K562 (cell line): Measurements from ENCODE around the gene METAP1D. TPM values are rescaled to one million over a fixed set of nuclear protein-coding genes. Genes with fewer than 3 reads are reported as not detected.

Experiments used
- ATAC-seq: fragments of 200-7000 bp; cut with Tn5 transposase; 3 replicates; pipeline ENCODE4 v1.9.1; 2020; ENCODE audit warnings: moderate library complexity
- BruUV-seq: library from RNA; stranded (reverse); fragments of 400-500 nt; replicated peaks from 2 replicates; lab custom pipeline; 2021; lab: Mats Ljungman, UMichigan
- CTCF ChIA-PET: fragments of 300-600 bp; formaldehyde crosslinking; extraction: SDS; loops from one replicate; lab custom pipeline; 2021; ENCODE audit warnings: low intra/inter-chr PET ratio; lab: Yijun Ruan, JAX
- POLR2A ChIA-PET: fragments of 300-600, 350-650 bp; sonication (Branson Sonifier 250); formaldehyde crosslinking; extraction: SDS; loops from one replicate; lab custom pipeline; 2021; ENCODE audit warnings: antibody characterized with exemption, inconsistent platforms; lab: Yijun Ruan, JAX
- DNase-seq, 4 experiments: peaks; one replicate each; pipeline versions ENCODE4 v3.0.0 to v3.0.0-alpha.2; 2011 to 2018; ENCODE audit warnings: low spot score in 3 of 4, mixed read lengths in 3 of 4; ENCODE audit errors: extremely low read depth in 1 of 4
- FAIRE-seq: peaks from 2 replicates; lab custom pipeline; 2011; peaks lifted over from hg19 to GRCh38; lab: Jason Lieb, UNC
- H2AFZ ChIP-seq: 2 replicates; pipeline ENCODE4 v1.6.0; 2011; ENCODE audit warnings: low read depth, low read length, control low read depth, inconsistent platforms
- H3K27ac ChIP-seq: fragments of 200-600 bp; 3 replicates; pipeline ENCODE4 v1.8.0; 2011; ENCODE audit warnings: low read depth, mild to moderate bottlenecking, control low read depth, inconsistent platforms, low read length, moderate library complexity, mixed read lengths; ENCODE audit errors: extremely low read depth
- H3K27me3 ChIP-seq, 2 experiments: fragments of 300-600 bp in 1 of 2; 2 replicates in 1 of 2; 3 replicates in 1 of 2; pipeline versions ENCODE4 v1.6.0 to v1.8.0; 2011; ENCODE audit warnings: inconsistent platforms in 2 of 2, low read length in 2 of 2, mild to moderate bottlenecking in 1 of 2, mixed read lengths in 1 of 2, moderate library complexity in 1 of 2; ENCODE audit not compliant: control insufficient read depth in 2 of 2, insufficient read depth in 2 of 2
- H3K36me3 ChIP-seq: fragments of 300-600 bp; 3 replicates; pipeline ENCODE4 v1.8.0; 2011; ENCODE audit warnings: mild to moderate bottlenecking, low read length, inconsistent platforms; ENCODE audit not compliant: control insufficient read depth, insufficient read depth
- H3K4me1 ChIP-seq, 2 experiments: fragments of 200-600 bp in 1 of 2; replicated peaks in 1 of 2; 2 replicates in 1 of 2; 3 replicates in 1 of 2; pipeline versions ENCODE4 v1.5.1 to v1.8.0; 2011; ENCODE audit warnings: inconsistent platforms in 2 of 2, low read length in 2 of 2, mild to moderate bottlenecking in 1 of 2, mixed read lengths in 1 of 2, moderate library complexity in 1 of 2; ENCODE audit not compliant: control insufficient read depth in 2 of 2, insufficient read depth in 2 of 2
- H3K4me2 ChIP-seq: 2 replicates; pipeline ENCODE4 v1.6.1; 2011; ENCODE audit warnings: low read length, control low read depth, inconsistent platforms, mixed read lengths; ENCODE audit not compliant: insufficient read depth
- H3K4me3 ChIP-seq: fragments of 200-600 bp; sonication (generic), shearing (Covaris generic); 2 replicates; pipeline ENCODE4 v1.5.1; 2016; ENCODE audit warnings: control low read depth, inconsistent platforms
- H3K79me2 ChIP-seq: fragments of 200-600 bp; 3 replicates; pipeline ENCODE4 v1.8.0; 2011; ENCODE audit warnings: low read length, inconsistent platforms; ENCODE audit not compliant: control insufficient read depth, insufficient read depth
- H3K9ac ChIP-seq, 2 experiments: 2 replicates each; pipeline versions ENCODE4 v1.6.0 to v1.6.1; 2011; ENCODE audit warnings: low read depth in 2 of 2, low read length in 2 of 2, control low read depth in 1 of 2, inconsistent platforms in 1 of 2, mild to moderate bottlenecking in 1 of 2, mixed read lengths in 1 of 2; ENCODE audit not compliant: insufficient read depth in 1 of 2
- H3K9me1 ChIP-seq: one replicate; pipeline ENCODE4 v1.6.0; 2011; ENCODE audit warnings: inconsistent platforms, mild to moderate bottlenecking, low read length, moderate library complexity; ENCODE audit not compliant: control insufficient read depth, insufficient read depth
- H3K9me3 ChIP-seq: replicated peaks from 2 replicates; pipeline ENCODE4 v1.5.1; 2011; ENCODE audit warnings: low read depth, low read length, inconsistent platforms; ENCODE audit not compliant: control insufficient read depth, insufficient read depth
- H4K20me1 ChIP-seq: replicated peaks from 2 replicates; pipeline ENCODE4 v1.6.1; 2011; ENCODE audit warnings: low read length, inconsistent platforms, mixed read lengths; ENCODE audit not compliant: control insufficient read depth, insufficient read depth
- EHMT2 ChIP-seq: fragments of 450-650 bp; IDR thresholded peaks from 2 replicates; pipeline ENCODE4 v1.6.1; 2018; ENCODE audit warnings: antibody characterized with exemption
- ETV5 ChIP-seq: sonication (generic); formaldehyde crosslinking; IDR thresholded peaks from 2 replicates; pipeline ENCODE4 v1.4.0; 2020; ENCODE audit warnings: low read depth, mild to moderate bottlenecking, missing genetic modification reagents
- HDAC1 ChIP-seq, 2 experiments: fragments of 450-650 bp; IDR thresholded peaks; 2 replicates each; pipeline ENCODE4 v1.6.1; 2016 to 2017; ENCODE audit warnings: inconsistent platforms in 1 of 2, mild to moderate bottlenecking in 1 of 2, moderate library complexity in 1 of 2
- NBN ChIP-seq: fragments of 450-650 bp; IDR thresholded peaks from 2 replicates; pipeline ENCODE4 v1.6.1; 2016; ENCODE audit warnings: low read depth, mild to moderate bottlenecking
- RBBP5 ChIP-seq: fragments of 200-600 bp; sonication (generic); IDR thresholded peaks from 2 replicates; pipeline ENCODE4 v1.6.1; 2012; ENCODE audit warnings: borderline replicate concordance, mild to moderate bottlenecking, low read length, control low read depth, inconsistent platforms; ENCODE audit not compliant: insufficient read depth, poor library complexity, severe bottlenecking
- SFPQ ChIP-seq: fragments of 200-400 bp; formaldehyde crosslinking; IDR thresholded peaks from 2 replicates; pipeline ENCODE4 v1.6.1; 2017; ENCODE audit warnings: mild to moderate bottlenecking, low read depth, low read length, moderate library complexity
- TAF1 ChIP-seq: IDR thresholded peaks from 2 replicates; pipeline ENCODE4 v1.6.1; 2011; ENCODE audit warnings: mild to moderate bottlenecking, low read length, moderate library complexity; ENCODE audit not compliant: insufficient read depth, control insufficient read depth, severe bottlenecking; ENCODE audit errors: extremely low read depth
- ZBTB2 ChIP-seq: fragments of 450-650 bp; IDR thresholded peaks from 2 replicates; pipeline ENCODE4 v1.6.1; 2016; ENCODE audit warnings: antibody characterized with exemption
- ZNF174 ChIP-seq: fragments of 250-450 bp; sonication (Bioruptor Pico); IDR thresholded peaks from 2 replicates; pipeline ENCODE4 v1.4.0; 2020; ENCODE audit warnings: mild to moderate bottlenecking
- ZNF324 ChIP-seq: fragments of 250-450 bp; sonication (Bioruptor Pico); IDR thresholded peaks from 2 replicates; pipeline ENCODE4 v1.4.0; 2020; ENCODE audit warnings: mild to moderate bottlenecking
- ZNF347 ChIP-seq: fragments of 450-650 bp; formaldehyde crosslinking; IDR thresholded peaks from 2 replicates; pipeline ENCODE4 v1.4.0; 2020; ENCODE audit warnings: low read depth, mild to moderate bottlenecking, moderate library complexity
- WGBS: fragments of 100-300 bp; shearing (Covaris generic); methylation state at CpG from one replicate; pipeline ENCODE4 v1.1.6; 2016; ENCODE audit warnings: low coverage, mixed read lengths; ENCODE audit not compliant: insufficient coverage; ENCODE audit errors: missing lambda C conversion rate; 5-methylcytosine and 5-hydroxymethylcytosine counted together
- in situ Hi-C: fragments of 300-500 bp; cut with MboI; formaldehyde crosslinking; loops from 4 replicates; pipeline ENCODE4 v1.15.0; 2018; ENCODE audit warnings: inconsistent platforms, mixed read lengths
- intact Hi-C: fragments of 100-400 bp; cut with micrococcal nuclease; formaldehyde crosslinking; loops from 2 replicates; pipeline ENCODE4 v1.14.2; 2022
- polyA plus RNA-seq, 8 experiments: library from polyadenylated mRNA; depleted of rRNA in 4 of 8; stranded (reverse) in 5 of 8; unstranded in 3 of 8; fragments of >200 nt; fragmentation: Nextera tagmentation in 2 of 8; fragmentation: Illumina TruSeq in 1 of 8; extraction: Ambion mirVana in 2 of 8; extraction: Trizol in 1 of 8; gene quantifications; 2 replicates each; pipeline versions ENCODE4 v1.2.1 to v1.2.3, GENCODE V29; 2011 to 2014; ENCODE audit warnings: inconsistent platforms in 1 of 8, missing spikeins in 1 of 8
- total RNA-seq, 7 experiments: library from RNA; depleted of rRNA in 6 of 7; stranded (reverse); fragments of >200 nt in 6 of 7; fragmentation: Illumina TruSeq in 2 of 7; extraction: Trizol in 2 of 7; gene quantifications; 2 replicates each; pipeline versions ENCODE4 v1.2.1 to v1.2.3, GENCODE V29; 2011 to 2021; ENCODE audit warnings: low replicate concordance in 1 of 7
- TF ChIP-seq, protein P1 (sequence below), 3 experiments: fragments of 200-800 bp in 1 of 3; sonication (Bioruptor generic) in 1 of 3; sonication (generic) in 1 of 3; formaldehyde crosslinking in 1 of 3; IDR thresholded peaks; 2 replicates each; pipeline versions ENCODE4 v1.6.1 to v1.8.0; 2016 to 2022; ENCODE audit warnings: mild to moderate bottlenecking in 2 of 3, missing compliant biosample characterization in 2 of 3, missing genetic modification characterization in 2 of 3, missing genetic modification reagents in 1 of 3
- TF ChIP-seq, protein P2 (sequence below): fragments of 450-650 bp; IDR thresholded peaks from 2 replicates; pipeline ENCODE4 v1.6.1; 2017; ENCODE audit warnings: mild to moderate bottlenecking, moderate library complexity
- TF ChIP-seq, protein P3 (sequence below): sonication (generic); formaldehyde crosslinking; IDR thresholded peaks from 2 replicates; pipeline ENCODE4 v1.9.0; 2022; ENCODE audit warnings: mild to moderate bottlenecking, missing genetic modification reagents

METAP1D gene
- total and polyA plus RNA-seq, 9 of the 15 experiments (the other 6 are each of a cell fraction or from before 2014, with no cell fraction given): 8.0 to 23.4 (median 15.7) TPM

- no peaks in the 10 kb centered on the region for H4K20me1 ChIP-seq
- H3K9me3 ChIP-seq: no peaks in the 10 kb centered on the region
- no peaks in the 10 kb centered on the region for H3K27me3 ChIP-seq
- CTCF ChIA-PET: interaction anchor here (0.6 kb wide), 1 partner anchor 13 kb away, joined by 3 read pairs; no protein-coding TSS in a partner anchor
- intact Hi-C loops (no loop called here), in situ Hi-C loops (no loop called here)
- FAIRE-seq (no peak), DNase-seq (no peak), ATAC-seq (no peak)
- no TSS peak for BruUV-seq
- H3K9me1 ChIP-seq: no peaks in the 10 kb centered on the region
- no peak overlapping the region for H3K4me3 ChIP-seq
- peaks cover 5 to 19% of the 10 kb centered on the region in 2 experiments; a peak in 3 of 5 replicates for H3K4me1 ChIP-seq
- no peak overlapping the region for H3K9ac ChIP-seq
- WGBS: 75% methylated on average over 13 of the region's 13 CpGs
- H3K4me2 ChIP-seq: no peak overlapping the region
- H2AFZ ChIP-seq: no peak overlapping the region
- peaks cover 20% of the 10 kb centered on the region; the same call in 1 of the 3 replicates for H3K36me3 ChIP-seq
- peaks cover 1% of the 10 kb centered on the region; the same call in 2 of the 3 replicates for H3K79me2 ChIP-seq
- POLR2A ChIA-PET: interaction anchor here (0.7 to 1.7 kb wide), 2 partner anchors 12 to 340 kb away, joined by 3 to 6 read pairs; partner anchors contain the start of gene DLX2
- H3K27ac ChIP-seq: no peak overlapping the region
- TF ChIP-seq TAF1 (no peak), ZNF347 (no peak), HDAC1 (IDR thresholded peaks at IDR 0.05) (no peak), ZBTB2 (no peak), EHMT2 (no peak), SFPQ (no peak), RBBP5 (no peak), ZNF174 (CRISPR knock-in tag) (no peak), ZNF324 (CRISPR knock-in tag) (no peak), NBN (no peak), ETV5 (CRISPR knock-in tag) (no peak)
- TF ChIP-seq, protein P1, sequence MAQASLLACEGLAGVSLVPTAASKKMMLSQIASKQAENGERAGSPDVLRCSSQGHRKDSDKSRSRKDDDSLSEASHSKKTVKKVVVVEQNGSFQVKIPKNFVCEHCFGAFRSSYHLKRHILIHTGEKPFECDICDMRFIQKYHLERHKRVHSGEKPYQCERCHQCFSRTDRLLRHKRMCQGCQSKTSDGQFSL (CRISPR knock-in tag; IDR thresholded peaks at IDR 0.05): no peak
- TF ChIP-seq, protein P1 (tag; IDR thresholded peaks at IDR 0.05): no peak
- TF ChIP-seq, protein P2, sequence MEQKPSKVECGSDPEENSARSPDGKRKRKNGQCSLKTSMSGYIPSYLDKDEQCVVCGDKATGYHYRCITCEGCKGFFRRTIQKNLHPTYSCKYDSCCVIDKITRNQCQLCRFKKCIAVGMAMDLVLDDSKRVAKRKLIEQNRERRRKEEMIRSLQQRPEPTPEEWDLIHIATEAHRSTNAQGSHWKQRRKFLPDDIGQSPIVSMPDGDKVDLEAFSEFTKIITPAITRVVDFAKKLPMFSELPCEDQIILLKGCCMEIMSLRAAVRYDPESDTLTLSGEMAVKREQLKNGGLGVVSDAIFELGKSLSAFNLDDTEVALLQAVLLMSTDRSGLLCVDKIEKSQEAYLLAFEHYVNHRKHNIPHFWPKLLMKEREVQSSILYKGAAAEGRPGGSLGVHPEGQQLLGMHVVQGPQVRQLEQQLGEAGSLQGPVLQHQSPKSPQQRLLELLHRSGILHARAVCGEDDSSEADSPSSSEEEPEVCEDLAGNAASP: no peak
- TF ChIP-seq, protein P3, sequence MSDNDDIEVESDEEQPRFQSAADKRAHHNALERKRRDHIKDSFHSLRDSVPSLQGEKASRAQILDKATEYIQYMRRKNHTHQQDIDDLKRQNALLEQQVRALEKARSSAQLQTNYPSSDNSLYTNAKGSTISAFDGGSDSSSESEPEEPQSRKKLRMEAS (CRISPR knock-in tag): no peak
Observed at GRCh38 chr2:172091000-172091641, 91.4 kb downstream of the METAP1D start.
